SK-N-MC (cell line): Measurements from ENCODE around the gene LLGL1.

Experiments
- EZH2 ChIP-seq: fragments of 200-600 bp; sonication (generic); IDR thresholded peaks from one replicate; pipeline ENCODE4 v1.6.1; 2017; ENCODE audit warnings: antibody characterized with exemption
- POLR2AphosphoS5 ChIP-seq: IDR thresholded peaks from 2 replicates; pipeline ENCODE4 v1.6.1; 2012; ENCODE audit warnings: mild to moderate bottlenecking, low read depth, low read length, borderline replicate concordance

DNA sequence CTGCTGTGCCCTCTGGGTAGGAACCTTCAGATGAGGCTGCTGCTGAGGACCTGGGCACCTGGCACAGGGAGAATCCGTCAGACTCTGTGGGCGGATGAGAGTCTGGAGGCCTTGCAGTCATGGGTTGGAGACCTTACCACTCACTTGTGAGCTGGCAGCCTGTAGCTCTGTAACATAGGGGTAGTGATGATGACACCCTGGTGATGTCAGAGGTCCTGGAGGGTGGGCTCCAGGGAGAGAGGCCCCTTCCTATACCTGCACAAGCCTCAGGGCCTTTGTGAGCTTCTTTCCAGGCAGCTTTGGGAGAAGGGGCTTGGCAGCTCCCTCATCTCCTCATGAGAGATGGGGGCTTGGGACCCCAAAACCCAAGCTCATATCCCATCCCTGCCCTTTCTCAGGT lies 36.7 kb downstream of the LLGL1 start:
- TF ChIP-seq EZH2 (no peak), POLR2AphosphoS5 (no peak)
